HCT116 (cell line): ENCODE measurements around the gene UPK3A. TPM values are rescaled to one million over a fixed set of nuclear protein-coding genes. Genes with fewer than 3 reads are reported as not detected.

Experiments used
- ATAC-seq: fragments of 200-7000 bp; cut with Tn5 transposase; 2 replicates; pipeline ENCODE4 v1.9.1; 2020; ENCODE audit warnings: mild to moderate bottlenecking, moderate library complexity
- BruUV-seq: library from RNA; stranded (reverse); fragments of 400-500 nt; replicated peaks from 2 replicates; lab custom pipeline; 2021; lab: Mats Ljungman, UMichigan
- CTCF ChIA-PET: fragments of 300-600 bp; sonication (Branson Sonifier 250); formaldehyde crosslinking; loops from one replicate; lab custom pipeline; 2021; ENCODE audit warnings: antibody characterized with exemption; lab: Charles Lee
- POLR2A ChIA-PET: fragments of 300-600, 350-600 bp; sonication (Branson Sonifier 250); formaldehyde crosslinking; loops from one replicate; lab custom pipeline; 2021; ENCODE audit warnings: antibody characterized with exemption; lab: Charles Lee
- RAD21 ChIA-PET, 2 experiments: fragments of 300-600 bp; sonication (Branson Sonifier 250); formaldehyde crosslinking; loops; one replicate each; lab custom pipeline; 2023; ENCODE audit warnings: low total read pairs in 2 of 2; ENCODE audit not compliant: uncharacterized antibody in 2 of 2, unreplicated experiment in 2 of 2, low non-redundant PET in 1 of 2; lab: Charles Lee
- DNase-seq: peaks from one replicate; pipeline ENCODE4 v3.0.0-alpha.2; 2010; ENCODE audit warnings: low read depth, low spot score
- H2AFZ ChIP-seq: fragments of 200-600 bp; shearing (Covaris generic), sonication (generic); 2 replicates; pipeline ENCODE4 v1.6.1; 2017; ENCODE audit warnings: low read depth, mixed run types, mixed read lengths, antibody characterized with exemption, low read length; ENCODE audit not compliant: poor library complexity, severe bottlenecking
- H3K27ac ChIP-seq: 2 replicates; pipeline ENCODE4 v1.5.1; 2012; ENCODE audit warnings: low read depth, low read length
- H3K27me3 ChIP-seq: fragments of 200-600 bp; sonication (generic); 2 replicates; pipeline ENCODE4 v1.6.1; 2016; ENCODE audit warnings: mixed run types, low read length, mixed read lengths; ENCODE audit not compliant: insufficient read depth
- H3K36me3 ChIP-seq, 2 experiments: fragments of 200-500 bp in 1 of 2; fragments of 200-600 bp in 1 of 2; sonication (Bioruptor generic) in 1 of 2; sonication (generic) in 1 of 2; 2 replicates each; pipeline versions ENCODE4 v1.5.1 to v1.6.1; 2014 to 2016; ENCODE audit warnings: low read length in 2 of 2, inconsistent platforms in 1 of 2, mixed read lengths in 1 of 2, mixed run types in 1 of 2; ENCODE audit not compliant: insufficient read depth in 2 of 2, control insufficient read depth in 1 of 2
- H3K4me1 ChIP-seq, 2 experiments: fragments of 200-600 bp in 1 of 2; sonication (generic) in 1 of 2; 2 replicates each; pipeline versions ENCODE4 v1.5.1 to v1.6.1; 2012 to 2017; ENCODE audit warnings: low read length in 2 of 2, inconsistent platforms in 1 of 2, mild to moderate bottlenecking in 1 of 2, mixed read lengths in 1 of 2, mixed run types in 1 of 2, moderate library complexity in 1 of 2; ENCODE audit not compliant: insufficient read depth in 2 of 2, control insufficient read depth in 1 of 2
- H3K4me2 ChIP-seq: fragments of 200-600 bp; sonication (generic); 2 replicates; pipeline ENCODE4 v1.6.1; 2017; ENCODE audit warnings: mixed run types, low read length, mixed read lengths
- H3K4me3 ChIP-seq, 2 experiments: fragments of 200-600 bp in 1 of 2; sonication (generic) in 1 of 2; replicated peaks in 1 of 2; 2 replicates each; pipeline ENCODE4 v1.5.1; 2011 to 2016; ENCODE audit warnings: low read length in 2 of 2, control low read depth in 1 of 2, low read depth in 1 of 2, mild to moderate bottlenecking in 1 of 2, mixed read lengths in 1 of 2, mixed run types in 1 of 2
- H3K79me2 ChIP-seq: fragments of 200-600 bp; sonication (generic); 2 replicates; pipeline ENCODE4 v1.6.1; 2017; ENCODE audit warnings: mild to moderate bottlenecking, mixed run types, low read length, moderate library complexity, mixed read lengths; ENCODE audit not compliant: insufficient read depth
- H3K9ac ChIP-seq: fragments of 200-600 bp; sonication (generic); 2 replicates; pipeline ENCODE4 v1.6.1; 2016; ENCODE audit warnings: low read length, mixed read lengths
- H3K9me2 ChIP-seq: fragments of 200-600 bp; sonication (generic), shearing (Covaris generic); 2 replicates; pipeline ENCODE4 v1.6.1; 2017; ENCODE audit warnings: mixed run types, mild to moderate bottlenecking, moderate library complexity; ENCODE audit not compliant: insufficient read depth
- H3K9me3 ChIP-seq, 2 experiments: fragments of 200-500 bp in 1 of 2; fragments of 200-600 bp in 1 of 2; sonication (Bioruptor generic) in 1 of 2; sonication (generic) in 1 of 2; 2 replicates each; pipeline ENCODE4 v1.6.1; 2014 to 2017; ENCODE audit warnings: low read length in 2 of 2, mixed read lengths in 2 of 2, inconsistent platforms in 1 of 2, low read depth in 1 of 2, mild to moderate bottlenecking in 1 of 2, mixed run types in 1 of 2, moderate library complexity in 1 of 2; ENCODE audit not compliant: control insufficient read depth in 1 of 2, insufficient read depth in 1 of 2
- H4K20me1 ChIP-seq: fragments of 200-600 bp; sonication (generic), shearing (Covaris generic); 2 replicates; pipeline ENCODE4 v1.6.1; 2017; ENCODE audit warnings: mixed run types, mild to moderate bottlenecking, moderate library complexity; ENCODE audit not compliant: insufficient read depth
- ATF3 ChIP-seq: IDR thresholded peaks from 2 replicates; pipeline ENCODE4 v1.6.1; 2012
- CBX3 ChIP-seq: IDR thresholded peaks from 2 replicates; pipeline ENCODE4 v1.6.1; 2012; ENCODE audit warnings: low read depth
- CEBPB ChIP-seq: IDR thresholded peaks from 2 replicates; pipeline ENCODE4 v1.6.1; 2012; ENCODE audit warnings: low read depth
- CTCF ChIP-seq, 3 experiments: fragments of 200-600 bp in 1 of 3; sonication (generic) in 1 of 3; IDR thresholded peaks in 2 of 3; conservative IDR thresholded peaks in 1 of 3; 2 replicates each; pipeline ENCODE4 v1.5.1; 2012 to 2017; ENCODE audit warnings: low read depth in 2 of 3, low read length in 2 of 3, antibody characterized with exemption in 1 of 3, borderline replicate concordance in 1 of 3, control low read depth in 1 of 3, mild to moderate bottlenecking in 1 of 3, mixed read lengths in 1 of 3, mixed run types in 1 of 3, moderate library complexity in 1 of 3; ENCODE audit not compliant: insufficient read depth in 1 of 3
- EGR1 ChIP-seq: IDR thresholded peaks from 2 replicates; pipeline ENCODE4 v1.6.1; 2012; ENCODE audit warnings: low read depth
- ELF1 ChIP-seq: IDR thresholded peaks from 2 replicates; pipeline ENCODE4 v1.6.1; 2012; ENCODE audit warnings: low read depth, borderline replicate concordance
- EZH2 ChIP-seq: fragments of 200-600 bp; sonication (generic); IDR thresholded peaks from 2 replicates; pipeline ENCODE4 v1.6.1; 2017; ENCODE audit warnings: antibody characterized with exemption, mixed run types
- JUND ChIP-seq: IDR thresholded peaks from 2 replicates; pipeline ENCODE4 v1.6.1; 2012
- MAX ChIP-seq: IDR thresholded peaks from 2 replicates; pipeline ENCODE4 v1.6.1; 2012
- POLR2AphosphoS5 ChIP-seq: IDR thresholded peaks from 2 replicates; pipeline ENCODE4 v1.6.1; 2011; ENCODE audit warnings: mild to moderate bottlenecking, low read depth, low read length, moderate library complexity
- RAD21 ChIP-seq: IDR thresholded peaks from 2 replicates; pipeline ENCODE4 v1.6.1; 2012; ENCODE audit warnings: low read depth, mild to moderate bottlenecking
- SIN3A ChIP-seq: IDR thresholded peaks from 2 replicates; pipeline ENCODE4 v1.6.1; 2012; ENCODE audit warnings: low read depth
- SP1 ChIP-seq: IDR thresholded peaks from 2 replicates; pipeline ENCODE4 v1.6.1; 2012; ENCODE audit warnings: low read depth
- SRF ChIP-seq: IDR thresholded peaks from 2 replicates; pipeline ENCODE4 v1.6.1; 2012; ENCODE audit warnings: low read depth
- TCF7L2 ChIP-seq: IDR thresholded peaks from 2 replicates; pipeline ENCODE4 v1.7.0; 2011; ENCODE audit warnings: borderline replicate concordance, inconsistent platforms; ENCODE audit not compliant: insufficient read depth, insufficient read length; ENCODE audit errors: extremely low read depth
- YY1 ChIP-seq: IDR thresholded peaks from 2 replicates; pipeline ENCODE4 v1.6.1; 2011; ENCODE audit warnings: low read length, low read depth, moderate library complexity, mild to moderate bottlenecking; ENCODE audit not compliant: insufficient replicate concordance; ENCODE audit errors: extremely low read depth
- ZFX ChIP-seq: fragments of 450-650 bp; IDR thresholded peaks from 2 replicates; pipeline ENCODE4 v1.6.1; 2017
- intact Hi-C: fragments of 100-400 bp; cut with micrococcal nuclease; formaldehyde crosslinking; loops from 2 replicates; pipeline ENCODE4 v1.10.0; 2022
- total RNA-seq: library from RNA; stranded (reverse); gene quantifications from one replicate; pipeline ENCODE4 v1.2.1, GENCODE V29; 2021; ENCODE audit not compliant: unreplicated experiment

UPK3A gene
- total RNA-seq, 1 experiment from 2014 or later = not detected

DNA sequence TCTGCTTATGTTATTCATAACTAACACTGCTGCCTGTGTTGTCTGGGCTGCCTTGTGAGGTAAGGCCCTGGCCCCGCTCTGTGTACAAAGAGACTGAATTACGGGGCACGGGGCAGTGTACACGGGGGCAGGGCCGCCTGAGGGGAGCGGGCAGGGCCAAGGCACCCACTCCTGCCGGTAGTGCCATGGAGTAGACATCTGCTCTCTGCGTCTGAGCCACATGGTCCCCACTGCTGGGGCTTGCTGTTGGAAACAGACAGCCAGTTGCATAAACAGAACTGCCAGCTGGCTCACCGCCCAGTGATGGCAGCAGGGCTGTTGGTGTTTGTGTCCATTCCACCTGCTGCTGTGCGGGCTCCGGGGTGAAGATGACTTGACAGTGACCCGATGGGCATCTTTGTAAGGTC lies 44.8 kb downstream of the UPK3A start:
- Histone ChIP-seq H3K79me2 (peaks cover 13% of the 10 kb centered on the region; the same call in 1 of the 2 replicates), H3K4me1 (no peaks in the 10 kb centered on the region), H2AFZ (no peak overlapping the region), H3K27ac (no peak overlapping the region), H3K4me2 (no peak overlapping the region), H3K9me2 (no peaks in the 10 kb centered on the region), H3K9ac (no peak overlapping the region), H3K9me3 (no peaks in the 10 kb centered on the region), H4K20me1 (no peaks in the 10 kb centered on the region), H3K36me3 (peaks cover 14 to 23% of the 10 kb centered on the region in 2 experiments; a peak in 3 of 4 replicates), H3K4me3 (no peak overlapping the region), H3K27me3 (no peaks in the 10 kb centered on the region)
- RAD21 ChIA-PET = no interaction called here
- BruUV-seq = no TSS peak
- TF ChIP-seq SRF (no peak), EZH2 (no peak), SIN3A (no peak), MAX (no peak), JUND (no peak), POLR2AphosphoS5 (no peak), ATF3 (no peak), RAD21 (no peak), EGR1 (no peak), ZFX (no peak), CEBPB (no peak), ELF1 (no peak), CBX3 (no peak), CTCF (IDR thresholded peaks at IDR 0.05 in 2 of 3, conservative IDR thresholded peaks at IDR 0.05 in 1 of 3; ENCODE audit: borderline replicate concordance in 1 of 3, insufficient read depth in 1 of 3, low read depth in 2 of 3, low read length in 2 of 3) (no peak), TCF7L2 (no peak), SP1 (no peak), YY1 (no peak)
- POLR2A ChIA-PET = no interaction called here
- intact Hi-C loops = no loop called here
- CTCF ChIA-PET = no interaction called here
- ATAC-seq = no peak
- DNase-seq = no peak
